HS-5 (cell line): ENCODE results near the gene TFB1M.
"Not testable (repeated sequence)": the region's sequence is repeated elsewhere in the genome, so short reads cannot be mapped to it uniquely, and the experiment has no call there.

Experiments used
- DNase-seq: peaks from one replicate; pipeline ENCODE4 v3.0.0-alpha.2; 2012; ENCODE audit warnings: low read depth

The TFB1M gene

GRCh38 chr6:155314092-155314772 is at the start of gene TFB1M:
Gene TFB1M (minus strand): TSS chr6:155314484. CDS start chr6:155314428, 56 bp downstream.
- DNase-seq = peak; percentile 94

- not testable (repeated sequence) for DNase-seq
These were observed 49.7 kb upstream of the TFB1M start for GRCh38 chr6:155364021-155364420.

- not testable (repeated sequence) for DNase-seq
These were observed 48.8 kb upstream of the TFB1M start for GRCh38 chr6:155362968-155363632.

GRCh38 chr6:155354167-155354566 is 39.9 kb upstream of the TFB1M start:
- DNase-seq = no peak

- no peak for DNase-seq
These were observed 38.5 kb upstream of the TFB1M start for GRCh38 chr6:155352811-155353210.

- no peak for DNase-seq
These were observed 37.8 kb upstream of the TFB1M start for GRCh38 chr6:155352130-155352420.

- no peak for DNase-seq
These were observed 37.2 kb upstream of the TFB1M start for GRCh38 chr6:155351273-155352129.

- no peak for DNase-seq
These were observed 35.7 kb upstream of the TFB1M start for GRCh38 chr6:155349956-155350355.

GRCh38 chr6:155349129-155349528 is 34.8 kb upstream of the TFB1M start:
- DNase-seq = no peak

- no peak for DNase-seq
These were observed 33.5 kb upstream of the TFB1M start for GRCh38 chr6:155347800-155348199.

GRCh38 chr6:155346957-155347356 is 32.7 kb upstream of the TFB1M start:
- no peak for DNase-seq

GRCh38 chr6:155344341-155345006 is 30.2 kb upstream of the TFB1M start:
- no peak for DNase-seq

GRCh38 chr6:155341130-155341828 is 27.0 kb upstream of the TFB1M start:
- DNase-seq = peak; percentile 31

- no peak for DNase-seq
These were observed 26.3 kb upstream of the TFB1M start for GRCh38 chr6:155340464-155341129.

GRCh38 chr6:155339929-155340328 is 25.6 kb upstream of the TFB1M start:
- not testable (repeated sequence) for DNase-seq

GRCh38 chr6:155338237-155338636 is 24.0 kb upstream of the TFB1M start:
- DNase-seq = not testable (repeated sequence)

- DNase-seq = no peak
These were observed 21.0 kb upstream of the TFB1M start for GRCh38 chr6:155335265-155335664.

- not testable (repeated sequence) for DNase-seq
These were observed 19.8 kb upstream of the TFB1M start for GRCh38 chr6:155334073-155334472.

- no peak for DNase-seq
These were observed 19.1 kb upstream of the TFB1M start for GRCh38 chr6:155333414-155333813.

- DNase-seq = no peak
These were observed 16.6 kb upstream of the TFB1M start for GRCh38 chr6:155330922-155331321.

GRCh38 chr6:155330133-155330734 is 15.9 kb upstream of the TFB1M start:
- DNase-seq = no peak
